Thoracic aorta (tissue), 2 donors: Measurements from ENCODE around the gene TRABD2A. TPM values are rescaled to one million over a fixed set of nuclear protein-coding genes. Genes with fewer than 3 reads are reported as not detected.

Experiments used
- ATAC-seq: fragments of 150-250 bp; one replicate; pipeline ENCODE4 v1.8.0; 2017; ENCODE audit warnings: low read depth; ENCODE audit not compliant: insufficient number of reproducible peaks, low FRiP score
- DNase-seq: peaks from one replicate; pipeline ENCODE4 v3.0.0-alpha.2; 2020; ENCODE audit warnings: low spot score
- H3K27ac ChIP-seq, 2 donors: fragments of 200-600 bp; sonication (generic); 1 replicate in 1 of 2; 2 replicates in 1 of 2; pipeline ENCODE4 v1.5.1; 2016; ENCODE audit warnings: mild to moderate bottlenecking in 2 of 2, moderate library complexity in 2 of 2
- H3K27me3 ChIP-seq: fragments of 200-600 bp; sonication (generic); replicated peaks from 2 replicates; pipeline ENCODE4 v1.6.0; 2016; ENCODE audit warnings: mild to moderate bottlenecking; ENCODE audit not compliant: insufficient read depth
- H3K36me3 ChIP-seq: fragments of 200-600 bp; sonication (generic); one replicate; pipeline ENCODE4 v1.5.1; 2016
- H3K4me1 ChIP-seq, 2 donors: fragments of 200-600 bp; sonication (generic); 1 replicate in 1 of 2; 2 replicates in 1 of 2; pipeline versions ENCODE4 v1.5.1 to v1.6.0; 2016; ENCODE audit warnings: low read depth in 2 of 2, mild to moderate bottlenecking in 1 of 2; ENCODE audit not compliant: control insufficient read depth in 1 of 2
- H3K4me3 ChIP-seq: fragments of 200-600 bp; sonication (generic); 2 replicates; pipeline ENCODE4 v1.5.1; 2016; ENCODE audit warnings: mild to moderate bottlenecking
- H3K9me3 ChIP-seq: fragments of 200-600 bp; sonication (generic); 2 replicates; pipeline ENCODE4 v1.5.1; 2016
- total RNA-seq, 2 donors: library from RNA; depleted of rRNA; stranded (reverse); fragments of >200 nt; gene quantifications; one replicate each; pipeline versions ENCODE4 v1.1.0 to v1.2.3, GENCODE V29; 2016
- TF ChIP-seq, protein P1 (sequence below): fragments of 200-600 bp; sonication (generic); IDR thresholded peaks from one replicate; pipeline ENCODE4 v1.5.1; 2019; ENCODE audit warnings: antibody characterized with exemption

TRABD2A gene
- total RNA-seq, 2 donors from 2014 or later: 0.54 to 1.8 TPM

DNA sequence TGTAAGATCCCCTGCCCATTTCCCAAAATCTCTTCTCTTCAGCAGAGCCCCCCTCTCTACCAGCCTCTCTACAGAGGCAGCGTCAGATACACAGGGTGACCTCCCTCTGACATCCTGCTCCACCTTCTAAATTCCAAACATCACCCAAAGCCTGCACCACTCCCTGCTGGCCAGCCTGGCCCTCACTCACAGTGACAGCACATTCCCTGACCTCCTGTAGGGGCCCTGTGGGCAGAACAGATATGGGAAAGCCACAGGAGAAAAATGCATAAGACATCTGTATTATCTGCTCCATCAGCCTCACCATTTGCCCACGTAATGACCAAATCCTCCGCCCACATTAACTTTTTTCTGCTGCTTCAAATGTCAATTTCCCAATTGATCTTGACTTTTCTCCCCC, 40.6 kb downstream of the TRABD2A start:
- H3K27me3 ChIP-seq: no peaks in the 10 kb centered on the region
- H3K4me3 ChIP-seq: no peak overlapping the region
- no peaks in the 10 kb centered on the region for H3K4me1 ChIP-seq
- ATAC-seq: no peak
- H3K36me3 ChIP-seq: no peaks in the 10 kb centered on the region
- no peak overlapping the region for H3K27ac ChIP-seq
- H3K9me3 ChIP-seq: peaks cover 1% of the 10 kb centered on the region
- no peak for DNase-seq
- TF ChIP-seq, protein P1, sequence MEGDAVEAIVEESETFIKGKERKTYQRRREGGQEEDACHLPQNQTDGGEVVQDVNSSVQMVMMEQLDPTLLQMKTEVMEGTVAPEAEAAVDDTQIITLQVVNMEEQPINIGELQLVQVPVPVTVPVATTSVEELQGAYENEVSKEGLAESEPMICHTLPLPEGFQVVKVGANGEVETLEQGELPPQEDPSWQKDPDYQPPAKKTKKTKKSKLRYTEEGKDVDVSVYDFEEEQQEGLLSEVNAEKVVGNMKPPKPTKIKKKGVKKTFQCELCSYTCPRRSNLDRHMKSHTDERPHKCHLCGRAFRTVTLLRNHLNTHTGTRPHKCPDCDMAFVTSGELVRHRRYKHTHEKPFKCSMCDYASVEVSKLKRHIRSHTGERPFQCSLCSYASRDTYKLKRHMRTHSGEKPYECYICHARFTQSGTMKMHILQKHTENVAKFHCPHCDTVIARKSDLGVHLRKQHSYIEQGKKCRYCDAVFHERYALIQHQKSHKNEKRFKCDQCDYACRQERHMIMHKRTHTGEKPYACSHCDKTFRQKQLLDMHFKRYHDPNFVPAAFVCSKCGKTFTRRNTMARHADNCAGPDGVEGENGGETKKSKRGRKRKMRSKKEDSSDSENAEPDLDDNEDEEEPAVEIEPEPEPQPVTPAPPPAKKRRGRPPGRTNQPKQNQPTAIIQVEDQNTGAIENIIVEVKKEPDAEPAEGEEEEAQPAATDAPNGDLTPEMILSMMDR: no peak

DNA sequence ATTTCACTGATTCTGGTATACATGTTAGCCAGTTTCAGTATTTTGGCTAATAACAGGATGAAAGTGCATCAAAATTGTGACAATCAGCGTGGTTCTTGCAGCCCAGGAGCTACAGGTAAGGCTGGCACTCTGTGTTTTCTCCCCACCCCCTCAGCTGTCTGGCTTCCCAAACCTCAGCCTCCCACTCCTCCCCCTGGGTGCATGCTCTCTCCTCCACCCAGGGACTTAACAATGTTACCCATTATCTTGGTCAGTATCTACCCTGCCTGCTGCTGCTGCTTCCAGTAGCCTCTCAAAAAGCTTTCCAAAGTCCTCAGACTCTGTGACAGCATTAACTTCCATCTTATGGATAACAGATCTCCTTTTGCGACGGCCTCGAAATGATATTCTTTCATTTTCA, 41.0 kb downstream of the TRABD2A start:
- no peaks in the 10 kb centered on the region for H3K36me3 ChIP-seq
- no peak overlapping the region for H3K4me3 ChIP-seq
- no peak overlapping the region for H3K27ac ChIP-seq
- peaks cover 2% of the 10 kb centered on the region for H3K9me3 ChIP-seq
- ATAC-seq: no peak
- no peak for DNase-seq
- no peaks in the 10 kb centered on the region for H3K27me3 ChIP-seq
- H3K4me1 ChIP-seq: no peaks in the 10 kb centered on the region
- TF ChIP-seq, protein P1: no peak

DNA sequence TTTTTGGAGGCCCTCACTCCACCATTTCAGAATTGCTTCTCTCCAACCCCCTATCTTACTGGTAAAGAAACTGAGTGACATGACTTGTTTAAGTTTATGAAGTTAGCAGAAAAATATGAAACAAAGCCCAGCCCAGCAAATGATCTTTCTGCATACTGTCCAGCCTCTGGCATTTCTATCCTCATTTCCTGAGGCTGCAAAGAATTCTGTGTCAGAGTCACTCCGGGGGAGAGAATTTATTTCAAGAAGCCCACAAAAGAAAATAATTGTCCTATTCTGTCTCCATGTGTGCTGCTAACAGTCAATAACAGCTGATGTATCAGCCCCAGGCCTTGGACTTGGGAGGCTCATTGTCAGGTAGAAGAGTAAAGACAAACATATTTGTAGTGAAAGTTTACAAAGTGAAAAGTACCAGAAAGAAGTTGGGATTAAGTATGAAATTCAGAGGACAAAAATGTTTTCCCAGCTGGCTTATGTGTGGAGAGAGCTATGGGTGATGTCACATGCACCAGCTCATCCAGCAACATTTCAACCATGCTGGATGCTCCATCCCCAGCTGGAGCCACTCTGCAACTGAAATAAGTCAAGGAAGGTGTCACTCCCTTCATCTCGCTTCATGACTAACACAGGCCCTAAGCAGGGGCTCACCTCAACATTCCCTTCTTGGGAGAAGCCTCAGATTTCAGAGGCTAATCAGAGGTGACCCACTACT, 42.3 kb downstream of the TRABD2A start:
- no peaks in the 10 kb centered on the region for H3K27me3 ChIP-seq
- H3K36me3 ChIP-seq: no peaks in the 10 kb centered on the region
- no peaks in the 10 kb centered on the region for H3K4me1 ChIP-seq
- ATAC-seq (no peak), DNase-seq (no peak)
- no peak overlapping the region for H3K4me3 ChIP-seq
- TF ChIP-seq, protein P1: no peak
- H3K27ac ChIP-seq: no peak overlapping the region
- H3K9me3 ChIP-seq: peaks cover 2% of the 10 kb centered on the region

DNA sequence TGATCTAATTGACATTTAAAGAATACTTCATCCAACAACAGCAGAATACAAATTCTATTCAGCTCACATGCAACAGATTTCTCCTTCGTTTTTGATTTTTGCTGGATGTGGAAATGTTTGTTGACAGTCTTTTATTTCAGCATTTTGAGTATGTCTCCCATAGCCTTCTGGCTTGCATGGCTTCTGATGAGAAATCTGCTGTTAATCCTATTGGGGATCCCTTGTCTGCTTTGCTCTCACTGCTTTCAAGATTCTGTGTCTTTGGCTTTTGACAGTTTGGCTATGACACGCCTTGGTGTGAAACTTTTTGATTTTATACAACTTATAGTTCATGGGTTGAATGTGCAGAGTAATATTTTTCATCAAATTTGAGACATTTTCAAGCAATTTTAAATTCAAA, 44.7 kb downstream of the TRABD2A start:
- H3K4me3 ChIP-seq: no peak overlapping the region
- no peaks in the 10 kb centered on the region for H3K27me3 ChIP-seq
- ATAC-seq (no peak), DNase-seq (no peak)
- TF ChIP-seq, protein P1: no peak
- no peaks in the 10 kb centered on the region for H3K36me3 ChIP-seq
- H3K27ac ChIP-seq: no peak overlapping the region
- H3K4me1 ChIP-seq: no peaks in the 10 kb centered on the region
- peaks cover 2% of the 10 kb centered on the region for H3K9me3 ChIP-seq

DNA sequence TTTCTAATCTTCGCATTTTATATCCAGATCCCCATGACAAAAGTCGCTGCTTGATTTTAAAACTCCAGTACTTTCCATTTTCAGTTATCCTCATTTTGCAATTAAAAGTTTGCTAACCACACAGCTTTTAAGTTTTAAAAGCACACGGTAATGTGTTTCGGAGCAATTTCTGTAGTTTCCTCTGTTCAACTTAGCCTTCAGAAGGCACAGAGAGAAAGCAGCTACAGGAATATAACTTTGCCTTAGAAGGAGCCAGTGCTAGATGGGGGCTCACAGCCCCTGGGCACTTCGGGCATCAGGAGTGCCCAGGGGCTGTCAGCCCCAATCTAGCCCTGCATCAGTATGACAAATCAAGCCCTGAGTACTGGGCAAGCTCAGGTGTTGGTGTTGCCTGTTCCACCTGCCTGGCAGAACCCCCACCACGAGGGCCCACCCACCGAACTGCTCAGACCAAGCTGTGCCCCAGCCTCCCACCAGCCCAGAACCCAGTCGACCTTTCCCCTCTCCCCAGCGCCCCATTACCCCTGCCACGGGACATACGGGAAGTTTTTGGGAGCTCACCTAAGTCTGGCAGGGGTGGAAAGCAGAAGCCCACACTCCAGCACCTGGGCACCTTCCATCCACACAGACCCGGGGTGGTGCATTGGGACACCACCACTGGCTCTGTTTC, 47.3 kb downstream of the TRABD2A start:
- Histone ChIP-seq H3K9me3 (peaks cover 2% of the 10 kb centered on the region), H3K27me3 (no peaks in the 10 kb centered on the region), H3K4me1 (no peaks in the 10 kb centered on the region), H3K36me3 (no peaks in the 10 kb centered on the region), H3K27ac (no peak overlapping the region), H3K4me3 (no peak overlapping the region)
- TF ChIP-seq, protein P1: no peak
- ATAC-seq: no peak
- DNase-seq: no peak
